ENCODE measurements around the gene C22orf23. TPM values are rescaled to one million over a fixed set of nuclear protein-coding genes. Genes with fewer than 3 reads are reported as not detected.

The C22orf23 gene
- total and polyA plus RNA-seq, 12 donors, result 0.17 to 1.1 (median 0.50) TPM

- WGBS, 2 donors, result 94 to 95% methylated on average over 33 of the region's 33 CpGs
- DNase-seq (no peak), ATAC-seq (peak in 4 of 8 donors; percentile 12 to 46 (median 16))
- H3K4me3 ChIP-seq, result no peak overlapping the region
- TF ChIP-seq CTCF (IDR thresholded peaks at IDR 0.05), result no peak
- H3K27ac ChIP-seq, result no peak overlapping the region
- H3K36me3 ChIP-seq, result peaks cover 0 to 47% (median 0%) of the 10 kb centered on the region in 9 donors
- no peaks in the 10 kb centered on the region for H3K4me1 ChIP-seq
- intact Hi-C loops (cut with DNase I), result no loop called here
- no peaks in the 10 kb centered on the region for H3K9me3 ChIP-seq
- H3K27me3 ChIP-seq, result no peaks in the 10 kb centered on the region
These were observed 20.1 kb upstream of the C22orf23 start for GRCh38 chr22:37973271-37974170.

- Histone ChIP-seq H3K36me3 (peaks cover 0 to 56% (median 7%) of the 10 kb centered on the region in 9 donors), H3K9me3 (no peaks in the 10 kb centered on the region), H3K4me3 (no peak overlapping the region), H3K27me3 (no peaks in the 10 kb centered on the region), H3K27ac (no peak overlapping the region), H3K4me1 (no peaks in the 10 kb centered on the region)
- DNase-seq (no peak), ATAC-seq (peak in 1 of 8 donors; percentile 37)
- TF ChIP-seq CTCF (IDR thresholded peaks at IDR 0.05), result no peak
- 28 to 48% methylated on average over 3 of the region's 3 CpGs for WGBS, 2 donors
- intact Hi-C loops (cut with DNase I), result no loop called here
These were observed 19.1 kb upstream of the C22orf23 start for GRCh38 chr22:37972527-37972926.

- no peak for TF ChIP-seq CTCF (IDR thresholded peaks at IDR 0.05)
- H3K27me3 ChIP-seq, result no peaks in the 10 kb centered on the region
- no peaks in the 10 kb centered on the region for H3K9me3 ChIP-seq
- ATAC-seq (no peak), DNase-seq (no peak)
- H3K36me3 ChIP-seq, result peaks cover 0 to 64% (median 14%) of the 10 kb centered on the region in 9 donors
- no peak overlapping the region for H3K4me3 ChIP-seq
- intact Hi-C loops (cut with DNase I), result no loop called here
- H3K4me1 ChIP-seq, result peaks cover 0 to under 1% (median 0%) of the 10 kb centered on the region in 9 donors
- WGBS, 2 donors, result 77 to 79% methylated on average over 7 of the region's 7 CpGs
- H3K27ac ChIP-seq, result no peak overlapping the region
These were observed 18.4 kb upstream of the C22orf23 start for GRCh38 chr22:37971475-37972434.

GRCh38 chr22:37970864-37971263, 17.5 kb upstream of the C22orf23 start:
- intact Hi-C loops (cut with DNase I), result no loop called here
- no peak for ATAC-seq
- Histone ChIP-seq H3K27ac (no peak overlapping the region), H3K36me3 (peaks cover 0 to 64% (median 14%) of the 10 kb centered on the region in 9 donors), H3K4me1 (peaks cover 0 to 9% (median 4%) of the 10 kb centered on the region in 9 donors), H3K4me3 (no peak overlapping the region), H3K27me3 (no peaks in the 10 kb centered on the region), H3K9me3 (no peaks in the 10 kb centered on the region)
- 86 to 95% methylated on average over 4 of the region's 4 CpGs for WGBS, 2 donors
- TF ChIP-seq CTCF (IDR thresholded peaks at IDR 0.05), result no peak
- no peak for DNase-seq
